MM.1S (cell line): ENCODE data around the gene TFRC.

Experiments
- DNase-seq: peaks from one replicate; pipeline ENCODE4 v3.0.0-alpha.2; 2015
- H2AFZ ChIP-seq: fragments of 300-600 bp; sonication (generic); 2 replicates; pipeline ENCODE4 v1.6.0; 2016; ENCODE audit warnings: antibody characterized with exemption, low read length
- H3F3A ChIP-seq: fragments of 300-600 bp; sonication (generic); 2 replicates; pipeline ENCODE4 v1.6.1; 2016; ENCODE audit warnings: mild to moderate bottlenecking, antibody characterized with exemption, low read length, moderate library complexity, mixed read lengths; ENCODE audit not compliant: insufficient read depth
- H3K27ac ChIP-seq: fragments of 300-600 bp; sonication (generic); 2 replicates; pipeline ENCODE4 v1.5.1; 2016; ENCODE audit warnings: mild to moderate bottlenecking, low read length
- H3K27me3 ChIP-seq: fragments of 300-600 bp; sonication (generic); replicated peaks from 2 replicates; pipeline ENCODE4 v1.6.0; 2016; ENCODE audit warnings: low read length; ENCODE audit not compliant: insufficient read depth
- H3K36me3 ChIP-seq: fragments of 300-600 bp; sonication (generic); replicated peaks from 2 replicates; pipeline ENCODE4 v1.6.1; 2016; ENCODE audit warnings: mild to moderate bottlenecking, low read length, mixed read lengths; ENCODE audit not compliant: insufficient read depth
- H3K4me1 ChIP-seq: fragments of 300-600 bp; sonication (generic); 2 replicates; pipeline ENCODE4 v1.6.1; 2016; ENCODE audit warnings: low read length, mixed read lengths
- H3K4me2 ChIP-seq: fragments of 300-600 bp; sonication (generic); 2 replicates; pipeline ENCODE4 v1.6.0; 2016; ENCODE audit warnings: low read depth, low read length
- H3K4me3 ChIP-seq: fragments of 300-600 bp; sonication (generic); 2 replicates; pipeline ENCODE4 v1.5.1; 2016; ENCODE audit warnings: low read length, mixed read lengths
- H3K79me2 ChIP-seq: fragments of 300-600 bp; sonication (generic); 2 replicates; pipeline ENCODE4 v1.6.1; 2016; ENCODE audit warnings: mixed run types, low read length, mixed read lengths
- H3K9ac ChIP-seq: fragments of 300-600 bp; sonication (generic); 2 replicates; pipeline ENCODE4 v1.6.1; 2016; ENCODE audit warnings: low read length, mixed read lengths
- H3K9me2 ChIP-seq: fragments of 300-600 bp; sonication (generic); replicated peaks from 2 replicates; pipeline ENCODE4 v1.6.1; 2016; ENCODE audit warnings: mild to moderate bottlenecking, low read length, mixed read lengths; ENCODE audit not compliant: insufficient read depth
- H3K9me3 ChIP-seq: fragments of 300-600 bp; sonication (generic); replicated peaks from 2 replicates; pipeline ENCODE4 v1.6.1; 2016; ENCODE audit warnings: mild to moderate bottlenecking, low read length, mixed read lengths; ENCODE audit not compliant: insufficient read depth
- H4K20me1 ChIP-seq: fragments of 300-600 bp; sonication (generic); 2 replicates; pipeline ENCODE4 v1.6.1; 2016; ENCODE audit warnings: mild to moderate bottlenecking, low read length, moderate library complexity, mixed read lengths; ENCODE audit not compliant: insufficient read depth
- EZH2 ChIP-seq: fragments of 300-600 bp; sonication (generic); optimal IDR thresholded peaks from 2 replicates; pipeline ENCODE3; 2017; ENCODE audit warnings: low read depth, mild to moderate bottlenecking, antibody characterized with exemption, low read length, mixed read lengths
- EZH2phosphoT487 ChIP-seq: fragments of 300-600 bp; sonication (generic); IDR thresholded peaks from 2 replicates; pipeline ENCODE4 v1.6.1; 2018; ENCODE audit warnings: antibody characterized with exemption, low read length
- TF ChIP-seq, protein P1 (sequence below): fragments of 300-600 bp; sonication (generic); IDR thresholded peaks from 2 replicates; pipeline ENCODE4 v1.5.1; 2016; ENCODE audit warnings: antibody characterized with exemption, low read length, mixed read lengths

TFRC gene

DNA sequence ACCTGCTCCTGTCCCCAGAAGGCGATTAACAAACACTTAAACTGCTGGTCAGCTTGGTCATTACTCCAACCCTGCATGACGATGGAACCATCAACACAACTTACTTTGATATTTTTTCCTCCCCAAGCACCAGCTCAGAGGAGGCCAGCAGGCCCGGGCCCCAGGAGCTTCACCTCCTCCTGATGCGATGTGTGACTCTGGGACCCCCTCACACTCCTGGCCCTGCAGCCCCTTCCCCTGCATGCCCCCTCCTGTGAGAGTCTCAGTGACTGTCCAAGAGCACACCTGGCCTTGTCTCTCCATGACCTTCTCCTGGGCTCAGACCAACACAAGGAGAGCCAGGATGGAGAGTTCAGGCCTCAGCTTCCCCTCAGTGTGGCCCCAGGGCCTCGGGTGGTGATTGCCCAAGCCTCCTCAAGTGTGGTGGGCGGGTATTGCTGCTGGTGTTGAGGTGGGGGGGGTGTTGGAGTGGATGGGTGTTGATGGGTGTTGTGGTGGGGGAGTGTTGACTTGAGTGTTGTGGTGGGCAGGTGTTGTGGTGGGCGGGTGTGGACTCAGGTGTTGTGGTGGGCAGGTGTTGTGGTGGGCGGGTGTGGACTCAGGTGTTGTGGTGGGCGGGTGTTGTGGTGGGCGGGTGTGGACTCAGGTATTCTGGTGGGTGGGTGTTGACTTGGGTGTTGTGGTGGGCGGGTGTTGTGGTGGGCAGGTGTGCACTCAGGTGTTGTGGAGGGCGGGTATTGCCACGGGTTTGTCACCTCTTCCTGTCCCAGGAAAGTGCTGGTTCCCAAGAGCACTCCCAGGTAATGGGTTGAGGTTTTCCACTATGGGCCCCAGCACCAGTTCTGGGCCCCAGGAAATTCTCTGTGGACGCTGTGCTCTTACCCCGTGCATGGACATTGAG lies 68.1 kb downstream of the TFRC start:
- Histone ChIP-seq H3K79me2 (no peaks in the 10 kb centered on the region), H3K4me1 (no peaks in the 10 kb centered on the region), H3K27me3 (no peaks in the 10 kb centered on the region), H3K9me3 (no peaks in the 10 kb centered on the region), H3K36me3 (no peaks in the 10 kb centered on the region), H3K4me2 (no peak overlapping the region), H3K9me2 (no peaks in the 10 kb centered on the region), H3K9ac (no peak overlapping the region), H3F3A (no peaks in the 10 kb centered on the region), H3K27ac (no peak overlapping the region), H4K20me1 (no peaks in the 10 kb centered on the region), H3K4me3 (no peak overlapping the region), H2AFZ (no peak overlapping the region)
- TF ChIP-seq EZH2phosphoT487: no peak
- no peak for TF ChIP-seq EZH2
- TF ChIP-seq, protein P1, sequence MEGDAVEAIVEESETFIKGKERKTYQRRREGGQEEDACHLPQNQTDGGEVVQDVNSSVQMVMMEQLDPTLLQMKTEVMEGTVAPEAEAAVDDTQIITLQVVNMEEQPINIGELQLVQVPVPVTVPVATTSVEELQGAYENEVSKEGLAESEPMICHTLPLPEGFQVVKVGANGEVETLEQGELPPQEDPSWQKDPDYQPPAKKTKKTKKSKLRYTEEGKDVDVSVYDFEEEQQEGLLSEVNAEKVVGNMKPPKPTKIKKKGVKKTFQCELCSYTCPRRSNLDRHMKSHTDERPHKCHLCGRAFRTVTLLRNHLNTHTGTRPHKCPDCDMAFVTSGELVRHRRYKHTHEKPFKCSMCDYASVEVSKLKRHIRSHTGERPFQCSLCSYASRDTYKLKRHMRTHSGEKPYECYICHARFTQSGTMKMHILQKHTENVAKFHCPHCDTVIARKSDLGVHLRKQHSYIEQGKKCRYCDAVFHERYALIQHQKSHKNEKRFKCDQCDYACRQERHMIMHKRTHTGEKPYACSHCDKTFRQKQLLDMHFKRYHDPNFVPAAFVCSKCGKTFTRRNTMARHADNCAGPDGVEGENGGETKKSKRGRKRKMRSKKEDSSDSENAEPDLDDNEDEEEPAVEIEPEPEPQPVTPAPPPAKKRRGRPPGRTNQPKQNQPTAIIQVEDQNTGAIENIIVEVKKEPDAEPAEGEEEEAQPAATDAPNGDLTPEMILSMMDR: no peak
- DNase-seq: no peak

- Histone ChIP-seq H3K9ac (no peak overlapping the region), H3K4me1 (no peaks in the 10 kb centered on the region), H3K27me3 (no peaks in the 10 kb centered on the region), H3K9me2 (no peaks in the 10 kb centered on the region), H3K9me3 (no peaks in the 10 kb centered on the region), H4K20me1 (no peaks in the 10 kb centered on the region), H3F3A (no peaks in the 10 kb centered on the region), H3K36me3 (no peaks in the 10 kb centered on the region), H3K4me2 (no peak overlapping the region), H3K27ac (no peak overlapping the region), H3K79me2 (no peaks in the 10 kb centered on the region), H2AFZ (no peak overlapping the region), H3K4me3 (no peak overlapping the region)
- TF ChIP-seq, protein P1: no peak
- TF ChIP-seq EZH2: no peak
- TF ChIP-seq EZH2phosphoT487: no peak
- no peak for DNase-seq
Observed at GRCh38 chr3:196012941-196013476, 68.9 kb downstream of the TFRC start.

DNA sequence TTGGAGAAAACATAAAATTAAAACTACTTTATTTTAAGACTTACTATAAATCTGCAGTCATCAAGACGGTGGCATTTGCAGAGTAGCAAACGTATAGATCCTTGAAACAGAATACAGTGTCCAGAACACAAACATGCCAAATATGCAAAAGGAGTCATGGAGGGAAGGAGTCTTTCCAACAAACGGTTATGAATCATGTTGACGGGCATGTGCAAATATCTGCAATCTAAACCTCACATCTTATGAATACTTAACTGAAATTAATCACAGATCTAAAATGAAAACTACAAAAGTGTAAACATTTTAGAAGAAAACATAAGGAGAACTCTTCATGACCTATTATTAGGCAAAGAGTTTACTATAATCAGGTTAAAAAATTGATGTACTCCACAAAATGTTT lies 69.4 kb downstream of the TFRC start:
- H3K27me3 ChIP-seq: no peaks in the 10 kb centered on the region

More for the DNA sequence above, 69.4 kb downstream of the TFRC start:
- Histone ChIP-seq H3F3A (no peaks in the 10 kb centered on the region), H4K20me1 (no peaks in the 10 kb centered on the region), H3K4me3 (no peak overlapping the region), H3K27ac (no peak overlapping the region), H3K36me3 (no peaks in the 10 kb centered on the region), H3K9me3 (no peaks in the 10 kb centered on the region), H3K9ac (no peak overlapping the region), H3K4me1 (no peaks in the 10 kb centered on the region), H3K4me2 (no peak overlapping the region), H3K79me2 (no peaks in the 10 kb centered on the region), H2AFZ (no peak overlapping the region), H3K9me2 (no peaks in the 10 kb centered on the region)
- TF ChIP-seq, protein P1: no peak
- TF ChIP-seq EZH2: no peak
- TF ChIP-seq EZH2phosphoT487: no peak
- DNase-seq: no peak
